ENCODE measurements around the gene GPR157.
"Not testable (repeated sequence)": the region's sequence is repeated elsewhere in the genome, so short reads cannot be mapped to it uniquely, and the experiment has no call there.

GPR157 gene

GRCh38 chr1:9099555-9099954, 29.3 kb downstream of the GPR157 start:
- no peak overlapping the region for H3K4me3 ChIP-seq (ENCODE audit: low read depth, low read length)
- no peak for DNase-seq (ENCODE audit: low read depth)
- TF ChIP-seq CTCF (IDR thresholded peaks at IDR 0.05; ENCODE audit: low read depth, low read length) (peak; percentile 2), MAX (IDR thresholded peaks at IDR 0.05; ENCODE audit: low read depth, low read length) (no peak)

- no peak for DNase-seq (ENCODE audit: low read depth)
- no peak overlapping the region for H3K4me3 ChIP-seq (ENCODE audit: low read depth, low read length)
- no peak for TF ChIP-seq MAX (IDR thresholded peaks at IDR 0.05; ENCODE audit: low read depth, low read length)
- TF ChIP-seq MYC (IDR thresholded peaks at IDR 0.05; ENCODE audit: low read depth, low read length) = no peak
- no peak for TF ChIP-seq CTCF (IDR thresholded peaks at IDR 0.05; ENCODE audit: low read depth, low read length)
- no peak for TF ChIP-seq POLR2A (IDR thresholded peaks at IDR 0.05; ENCODE audit: extremely low read depth, insufficient read length)
Observed at GRCh38 chr1:9097947-9098705, 30.8 kb downstream of the GPR157 start.

GRCh38 chr1:9095818-9096217, 33.1 kb downstream of the GPR157 start:
- DNase-seq (ENCODE audit: low read depth) = no peak
- TF ChIP-seq CTCF (IDR thresholded peaks at IDR 0.05; ENCODE audit: low read depth, low read length) = no peak
- no peak for TF ChIP-seq MYC (IDR thresholded peaks at IDR 0.05; ENCODE audit: low read depth, low read length)
- TF ChIP-seq MAX (IDR thresholded peaks at IDR 0.05; ENCODE audit: low read depth, low read length) = no peak
- TF ChIP-seq POLR2A (IDR thresholded peaks at IDR 0.05; ENCODE audit: extremely low read depth, insufficient read length) = no peak
- H3K4me3 ChIP-seq (ENCODE audit: low read depth, low read length) = no peak overlapping the region

- H3K4me3 ChIP-seq (ENCODE audit: low read depth, low read length) = not testable (repeated sequence)
- DNase-seq (ENCODE audit: low read depth) = peak; percentile 85
Observed at GRCh38 chr1:9093996-9094595, 34.8 kb downstream of the GPR157 start.

GRCh38 chr1:9093581-9093980, 35.3 kb downstream of the GPR157 start:
- peak overlapping the region; percentile 33 for H3K4me3 ChIP-seq (ENCODE audit: low read depth, low read length)
- DNase-seq (ENCODE audit: low read depth) = peak; percentile 77
- TF ChIP-seq CTCF (IDR thresholded peaks at IDR 0.05; ENCODE audit: low read depth, low read length) (no peak), MYC (IDR thresholded peaks at IDR 0.05; ENCODE audit: low read depth, low read length) (no peak), MAX (IDR thresholded peaks at IDR 0.05; ENCODE audit: low read depth, low read length) (no peak), POLR2A (IDR thresholded peaks at IDR 0.05; ENCODE audit: extremely low read depth, insufficient read length) (no peak)

- peak overlapping the region; percentile 33 for H3K4me3 ChIP-seq (ENCODE audit: low read depth, low read length)
- TF ChIP-seq MYC (IDR thresholded peaks at IDR 0.05; ENCODE audit: low read depth, low read length) (no peak), CTCF (IDR thresholded peaks at IDR 0.05; ENCODE audit: low read depth, low read length) (no peak), POLR2A (IDR thresholded peaks at IDR 0.05; ENCODE audit: extremely low read depth, insufficient read length) (no peak), MAX (IDR thresholded peaks at IDR 0.05; ENCODE audit: low read depth, low read length) (no peak)
- DNase-seq (ENCODE audit: low read depth) = peak; percentile 67
Observed at GRCh38 chr1:9093091-9093490, 35.8 kb downstream of the GPR157 start.
